K562 (cell line): Measurements from ENCODE around the gene WNK1. TPM values are rescaled to one million over a fixed set of nuclear protein-coding genes. Genes with fewer than 3 reads are reported as not detected.

Source experiments
- ATAC-seq: fragments of 200-7000 bp; cut with Tn5 transposase; 3 replicates; pipeline ENCODE4 v1.9.1; 2020; ENCODE audit warnings: moderate library complexity
- BruUV-seq: library from RNA; stranded (reverse); fragments of 400-500 nt; replicated peaks from 2 replicates; lab custom pipeline; 2021; lab: Mats Ljungman, UMichigan
- CTCF ChIA-PET: fragments of 300-600 bp; formaldehyde crosslinking; extraction: SDS; loops from one replicate; lab custom pipeline; 2021; ENCODE audit warnings: low intra/inter-chr PET ratio; lab: Yijun Ruan, JAX
- POLR2A ChIA-PET: fragments of 300-600, 350-650 bp; sonication (Branson Sonifier 250); formaldehyde crosslinking; extraction: SDS; loops from one replicate; lab custom pipeline; 2021; ENCODE audit warnings: antibody characterized with exemption, inconsistent platforms; lab: Yijun Ruan, JAX
- DNase-seq, 4 experiments: peaks; one replicate each; pipeline versions ENCODE4 v3.0.0 to v3.0.0-alpha.2; 2011 to 2018; ENCODE audit warnings: low spot score in 3 of 4, mixed read lengths in 3 of 4; ENCODE audit errors: extremely low read depth in 1 of 4
- FAIRE-seq: peaks from 2 replicates; lab custom pipeline; 2011; peaks lifted over from hg19 to GRCh38; lab: Jason Lieb, UNC
- H2AFZ ChIP-seq: 2 replicates; pipeline ENCODE4 v1.6.0; 2011; ENCODE audit warnings: low read depth, low read length, control low read depth, inconsistent platforms
- H3K27ac ChIP-seq: fragments of 200-600 bp; 3 replicates; pipeline ENCODE4 v1.8.0; 2011; ENCODE audit warnings: low read depth, mild to moderate bottlenecking, control low read depth, inconsistent platforms, low read length, moderate library complexity, mixed read lengths; ENCODE audit errors: extremely low read depth
- H3K27me3 ChIP-seq, 2 experiments: fragments of 300-600 bp in 1 of 2; 2 replicates in 1 of 2; 3 replicates in 1 of 2; pipeline versions ENCODE4 v1.6.0 to v1.8.0; 2011; ENCODE audit warnings: inconsistent platforms in 2 of 2, low read length in 2 of 2, mild to moderate bottlenecking in 1 of 2, mixed read lengths in 1 of 2, moderate library complexity in 1 of 2; ENCODE audit not compliant: control insufficient read depth in 2 of 2, insufficient read depth in 2 of 2
- H3K36me3 ChIP-seq: fragments of 300-600 bp; 3 replicates; pipeline ENCODE4 v1.8.0; 2011; ENCODE audit warnings: mild to moderate bottlenecking, low read length, inconsistent platforms; ENCODE audit not compliant: control insufficient read depth, insufficient read depth
- H3K4me1 ChIP-seq, 2 experiments: fragments of 200-600 bp in 1 of 2; replicated peaks in 1 of 2; 2 replicates in 1 of 2; 3 replicates in 1 of 2; pipeline versions ENCODE4 v1.5.1 to v1.8.0; 2011; ENCODE audit warnings: inconsistent platforms in 2 of 2, low read length in 2 of 2, mild to moderate bottlenecking in 1 of 2, mixed read lengths in 1 of 2, moderate library complexity in 1 of 2; ENCODE audit not compliant: control insufficient read depth in 2 of 2, insufficient read depth in 2 of 2
- H3K4me2 ChIP-seq: 2 replicates; pipeline ENCODE4 v1.6.1; 2011; ENCODE audit warnings: low read length, control low read depth, inconsistent platforms, mixed read lengths; ENCODE audit not compliant: insufficient read depth
- H3K4me3 ChIP-seq: fragments of 200-600 bp; sonication (generic), shearing (Covaris generic); 2 replicates; pipeline ENCODE4 v1.5.1; 2016; ENCODE audit warnings: control low read depth, inconsistent platforms
- H3K79me2 ChIP-seq: fragments of 200-600 bp; 3 replicates; pipeline ENCODE4 v1.8.0; 2011; ENCODE audit warnings: low read length, inconsistent platforms; ENCODE audit not compliant: control insufficient read depth, insufficient read depth
- H3K9ac ChIP-seq, 2 experiments: 2 replicates each; pipeline versions ENCODE4 v1.6.0 to v1.6.1; 2011; ENCODE audit warnings: low read depth in 2 of 2, low read length in 2 of 2, control low read depth in 1 of 2, inconsistent platforms in 1 of 2, mild to moderate bottlenecking in 1 of 2, mixed read lengths in 1 of 2; ENCODE audit not compliant: insufficient read depth in 1 of 2
- H3K9me1 ChIP-seq: one replicate; pipeline ENCODE4 v1.6.0; 2011; ENCODE audit warnings: inconsistent platforms, mild to moderate bottlenecking, low read length, moderate library complexity; ENCODE audit not compliant: control insufficient read depth, insufficient read depth
- H3K9me3 ChIP-seq: replicated peaks from 2 replicates; pipeline ENCODE4 v1.5.1; 2011; ENCODE audit warnings: low read depth, low read length, inconsistent platforms; ENCODE audit not compliant: control insufficient read depth, insufficient read depth
- H4K20me1 ChIP-seq: replicated peaks from 2 replicates; pipeline ENCODE4 v1.6.1; 2011; ENCODE audit warnings: low read length, inconsistent platforms, mixed read lengths; ENCODE audit not compliant: control insufficient read depth, insufficient read depth
- CBX2 ChIP-seq: fragments of 200-600 bp; sonication (generic); IDR thresholded peaks from one replicate; pipeline ENCODE4 v1.6.1; 2012; ENCODE audit warnings: mild to moderate bottlenecking, low read length, inconsistent platforms; ENCODE audit not compliant: insufficient read depth, poor library complexity, severe bottlenecking
- CBX5 ChIP-seq: IDR thresholded peaks from 2 replicates; pipeline ENCODE4 v1.6.1; 2014; ENCODE audit warnings: low read depth, borderline replicate concordance
- ETS1 ChIP-seq: conservative IDR thresholded peaks from 2 replicates; pipeline ENCODE4 v1.6.1; 2011; ENCODE audit warnings: low read depth, mild to moderate bottlenecking, low read length; ENCODE audit not compliant: control insufficient read depth
- HDAC3 ChIP-seq: fragments of 450-650 bp; IDR thresholded peaks from 2 replicates; pipeline ENCODE4 v1.6.1; 2018; ENCODE audit warnings: borderline replicate concordance, mild to moderate bottlenecking, moderate library complexity; ENCODE audit not compliant: partially characterized antibody
- MAFK ChIP-seq: IDR thresholded peaks from 2 replicates; pipeline ENCODE4 v1.6.1; 2011; ENCODE audit warnings: low read length, improper control_type of control experiment
- MAZ ChIP-seq, 2 experiments: fragments of 450-650 bp in 1 of 2; sonication (generic) in 1 of 2; formaldehyde crosslinking; IDR thresholded peaks in 1 of 2; conservative IDR thresholded peaks in 1 of 2; 2 replicates each; pipeline versions ENCODE4 v1.4.0 to v1.5.0; 2020; ENCODE audit warnings: mild to moderate bottlenecking in 1 of 2, missing genetic modification reagents in 1 of 2
- MCM2 ChIP-seq: fragments of 450-650 bp; IDR thresholded peaks from 2 replicates; pipeline ENCODE4 v1.6.1; 2017; ENCODE audit warnings: low read depth, mild to moderate bottlenecking
- PTRF ChIP-seq: fragments of 450-650 bp; IDR thresholded peaks from 2 replicates; pipeline ENCODE4 v1.6.1; 2016; ENCODE audit warnings: mild to moderate bottlenecking, missing genetic modification characterization, missing compliant biosample characterization
- SMAD3 ChIP-seq: fragments of 450-650 bp; formaldehyde crosslinking; conservative IDR thresholded peaks from 2 replicates; pipeline ENCODE4 v1.4.0; 2020; ENCODE audit warnings: mild to moderate bottlenecking
- WHSC1 ChIP-seq: IDR thresholded peaks from one replicate; pipeline ENCODE4 v1.6.1; 2012; ENCODE audit warnings: low read length, control low read depth, inconsistent platforms
- ZNF778 ChIP-seq: fragments of 450-650 bp; formaldehyde crosslinking; IDR thresholded peaks from 2 replicates; pipeline ENCODE4 v1.4.0; 2020; ENCODE audit warnings: mild to moderate bottlenecking, moderate library complexity
- WGBS: fragments of 100-300 bp; shearing (Covaris generic); methylation state at CpG from one replicate; pipeline ENCODE4 v1.1.6; 2016; ENCODE audit warnings: low coverage, mixed read lengths; ENCODE audit not compliant: insufficient coverage; ENCODE audit errors: missing lambda C conversion rate; 5-methylcytosine and 5-hydroxymethylcytosine counted together
- in situ Hi-C: fragments of 300-500 bp; cut with MboI; formaldehyde crosslinking; loops from 4 replicates; pipeline ENCODE4 v1.15.0; 2018; ENCODE audit warnings: inconsistent platforms, mixed read lengths
- intact Hi-C: fragments of 100-400 bp; cut with micrococcal nuclease; formaldehyde crosslinking; loops from 2 replicates; pipeline ENCODE4 v1.14.2; 2022
- polyA plus RNA-seq, 8 experiments: library from polyadenylated mRNA; depleted of rRNA in 4 of 8; stranded (reverse) in 5 of 8; unstranded in 3 of 8; fragments of >200 nt; fragmentation: Nextera tagmentation in 2 of 8; fragmentation: Illumina TruSeq in 1 of 8; extraction: Ambion mirVana in 2 of 8; extraction: Trizol in 1 of 8; gene quantifications; 2 replicates each; pipeline versions ENCODE4 v1.2.1 to v1.2.3, GENCODE V29; 2011 to 2014; ENCODE audit warnings: inconsistent platforms in 1 of 8, missing spikeins in 1 of 8
- total RNA-seq, 7 experiments: library from RNA; depleted of rRNA in 6 of 7; stranded (reverse); fragments of >200 nt in 6 of 7; fragmentation: Illumina TruSeq in 2 of 7; extraction: Trizol in 2 of 7; gene quantifications; 2 replicates each; pipeline versions ENCODE4 v1.2.1 to v1.2.3, GENCODE V29; 2011 to 2021; ENCODE audit warnings: low replicate concordance in 1 of 7
- TF ChIP-seq, protein P1 (sequence below): fragments of 250-450 bp; sonication (Bioruptor Pico); IDR thresholded peaks from 2 replicates; pipeline ENCODE4 v1.4.0; 2020; ENCODE audit warnings: mild to moderate bottlenecking, moderate library complexity
- TF ChIP-seq, protein P2 (sequence below): fragments of 450-650 bp; IDR thresholded peaks from 2 replicates; pipeline ENCODE4 v1.6.1; 2018; ENCODE audit not compliant: partially characterized antibody

WNK1 gene
- total and polyA plus RNA-seq, 9 of the 15 experiments (the other 6 are each of a cell fraction or from before 2014, with no cell fraction given) = 4.3 to 73.9 (median 31.0) TPM

DNA sequence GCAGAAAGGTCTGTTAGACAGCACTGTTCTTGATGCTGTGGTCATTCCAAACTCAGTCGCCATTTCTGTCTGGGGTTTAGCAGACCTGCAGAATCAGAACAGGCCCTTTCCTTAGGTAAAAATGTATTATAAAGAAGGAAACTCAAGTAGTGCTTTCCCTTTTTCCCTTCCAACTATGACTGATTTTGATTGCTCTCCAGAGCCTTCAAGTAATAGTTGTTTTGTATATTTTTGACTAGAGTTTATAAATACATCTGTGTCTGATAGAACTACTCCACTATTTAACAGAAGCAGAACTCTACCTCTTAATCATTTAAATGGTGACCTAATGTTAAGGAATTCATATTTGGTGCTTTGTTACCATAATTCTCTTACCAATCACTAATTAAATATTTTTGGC is 74.0 kb downstream of the WNK1 start:
- FAIRE-seq (no peak), DNase-seq (no peak), ATAC-seq (no peak)
- Histone ChIP-seq H2AFZ (no peak overlapping the region), H3K9me3 (no peaks in the 10 kb centered on the region), H3K79me2 (peaks cover 45% of the 10 kb centered on the region), H3K27ac (no peak overlapping the region), H3K4me1 (no peaks in the 10 kb centered on the region), H3K4me2 (no peak overlapping the region), H3K36me3 (peaks cover 40% of the 10 kb centered on the region; the same call in 2 of the 3 replicates), H4K20me1 (no peaks in the 10 kb centered on the region), H3K9ac (no peak overlapping the region), H3K9me1 (no peaks in the 10 kb centered on the region), H3K4me3 (no peak overlapping the region), H3K27me3 (no peaks in the 10 kb centered on the region)
- in situ Hi-C loops = no loop called here
- BruUV-seq = no TSS peak
- 91% methylated on average over 1 of the region's 1 CpG for WGBS
- CTCF ChIA-PET = no interaction called here
- POLR2A ChIA-PET = no interaction called here
- intact Hi-C loops = no loop called here
- no peak for TF ChIP-seq MAFK
- TF ChIP-seq, protein P1, sequence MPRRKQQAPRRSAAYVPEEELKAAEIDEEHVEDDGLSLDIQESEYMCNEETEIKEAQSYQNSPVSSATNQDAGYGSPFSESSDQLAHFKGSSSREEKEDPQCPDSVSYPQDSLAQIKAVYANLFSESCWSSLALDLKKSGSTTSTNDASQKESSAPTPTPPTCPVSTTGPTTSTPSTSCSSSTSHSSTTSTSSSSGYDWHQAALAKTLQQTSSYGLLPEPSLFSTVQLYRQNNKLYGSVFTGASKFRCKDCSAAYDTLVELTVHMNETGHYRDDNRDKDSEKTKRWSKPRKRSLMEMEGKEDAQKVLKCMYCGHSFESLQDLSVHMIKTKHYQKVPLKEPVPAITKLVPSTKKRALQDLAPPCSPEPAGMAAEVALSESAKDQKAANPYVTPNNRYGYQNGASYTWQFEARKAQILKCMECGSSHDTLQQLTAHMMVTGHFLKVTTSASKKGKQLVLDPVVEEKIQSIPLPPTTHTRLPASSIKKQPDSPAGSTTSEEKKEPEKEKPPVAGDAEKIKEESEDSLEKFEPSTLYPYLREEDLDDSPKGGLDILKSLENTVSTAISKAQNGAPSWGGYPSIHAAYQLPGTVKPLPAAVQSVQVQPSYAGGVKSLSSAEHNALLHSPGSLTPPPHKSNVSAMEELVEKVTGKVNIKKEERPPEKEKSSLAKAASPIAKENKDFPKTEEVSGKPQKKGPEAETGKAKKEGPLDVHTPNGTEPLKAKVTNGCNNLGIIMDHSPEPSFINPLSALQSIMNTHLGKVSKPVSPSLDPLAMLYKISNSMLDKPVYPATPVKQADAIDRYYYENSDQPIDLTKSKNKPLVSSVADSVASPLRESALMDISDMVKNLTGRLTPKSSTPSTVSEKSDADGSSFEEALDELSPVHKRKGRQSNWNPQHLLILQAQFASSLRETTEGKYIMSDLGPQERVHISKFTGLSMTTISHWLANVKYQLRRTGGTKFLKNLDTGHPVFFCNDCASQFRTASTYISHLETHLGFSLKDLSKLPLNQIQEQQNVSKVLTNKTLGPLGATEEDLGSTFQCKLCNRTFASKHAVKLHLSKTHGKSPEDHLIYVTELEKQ (CRISPR knock-in tag) = no peak
- no peak for TF ChIP-seq SMAD3
- TF ChIP-seq MCM2 = no peak
- TF ChIP-seq CBX5 = no peak
- TF ChIP-seq ETS1 = no peak
- no peak for TF ChIP-seq WHSC1
- no peak for TF ChIP-seq PTRF (tag)
- no peak for TF ChIP-seq MAZ (CRISPR knock-in tag; conservative IDR thresholded peaks at IDR 0.05 in 1 of 2, IDR thresholded peaks at IDR 0.05 in 1 of 2)
- TF ChIP-seq, protein P2, sequence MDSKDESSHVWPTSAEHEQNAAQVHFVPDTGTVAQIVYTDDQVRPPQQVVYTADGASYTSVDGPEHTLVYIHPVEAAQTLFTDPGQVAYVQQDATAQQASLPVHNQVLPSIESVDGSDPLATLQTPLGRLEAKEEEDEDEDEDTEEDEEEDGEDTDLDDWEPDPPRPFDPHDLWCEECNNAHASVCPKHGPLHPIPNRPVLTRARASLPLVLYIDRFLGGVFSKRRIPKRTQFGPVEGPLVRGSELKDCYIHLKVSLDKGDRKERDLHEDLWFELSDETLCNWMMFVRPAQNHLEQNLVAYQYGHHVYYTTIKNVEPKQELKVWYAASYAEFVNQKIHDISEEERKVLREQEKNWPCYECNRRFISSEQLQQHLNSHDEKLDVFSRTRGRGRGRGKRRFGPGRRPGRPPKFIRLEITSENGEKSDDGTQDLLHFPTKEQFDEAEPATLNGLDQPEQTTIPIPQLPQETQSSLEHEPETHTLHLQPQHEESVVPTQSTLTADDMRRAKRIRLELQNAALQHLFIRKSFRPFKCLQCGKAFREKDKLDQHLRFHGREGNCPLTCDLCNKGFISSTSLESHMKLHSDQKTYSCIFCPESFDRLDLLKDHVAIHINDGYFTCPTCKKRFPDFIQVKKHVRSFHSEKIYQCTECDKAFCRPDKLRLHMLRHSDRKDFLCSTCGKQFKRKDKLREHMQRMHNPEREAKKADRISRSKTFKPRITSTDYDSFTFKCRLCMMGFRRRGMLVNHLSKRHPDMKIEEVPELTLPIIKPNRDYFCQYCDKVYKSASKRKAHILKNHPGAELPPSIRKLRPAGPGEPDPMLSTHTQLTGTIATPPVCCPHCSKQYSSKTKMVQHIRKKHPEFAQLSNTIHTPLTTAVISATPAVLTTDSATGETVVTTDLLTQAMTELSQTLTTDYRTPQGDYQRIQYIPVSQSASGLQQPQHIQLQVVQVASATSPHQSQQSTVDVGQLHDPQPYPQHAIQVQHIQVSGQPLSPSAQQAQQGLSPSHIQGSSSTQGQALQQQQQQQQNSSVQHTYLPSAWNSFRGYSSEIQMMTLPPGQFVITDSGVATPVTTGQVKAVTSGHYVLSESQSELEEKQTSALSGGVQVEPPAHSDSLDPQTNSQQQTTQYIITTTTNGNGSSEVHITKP = no peak
- no peak for TF ChIP-seq HDAC3
- no peak for TF ChIP-seq CBX2
- no peak for TF ChIP-seq ZNF778 (CRISPR knock-in tag)
